Trophoblast cell (in vitro differentiated cells and primary cell): Measurements from ENCODE around the gene GSKIP.

Experiments
- DNase-seq, 2 donors: peaks; one replicate each; pipeline ENCODE4 v3.0.0-alpha.2; 2016
- H2AFZ ChIP-seq: 2 replicates; pipeline ENCODE4 v1.6.1; 2013; ENCODE audit warnings: low read length, moderate library complexity, mild to moderate bottlenecking; ENCODE audit not compliant: insufficient read depth, poor library complexity
- H2AK5ac ChIP-seq: 2 replicates; pipeline ENCODE4 v1.6.1; 2013; ENCODE audit warnings: mild to moderate bottlenecking, low read length
- H2BK120ac ChIP-seq: 2 replicates; pipeline ENCODE4 v1.6.1; 2013; ENCODE audit warnings: low read length, mild to moderate bottlenecking, moderate library complexity; ENCODE audit not compliant: insufficient read depth, poor library complexity
- H2BK12ac ChIP-seq: 2 replicates; pipeline ENCODE4 v1.6.1; 2013; ENCODE audit warnings: mild to moderate bottlenecking, low read length, moderate library complexity
- H2BK5ac ChIP-seq: 2 replicates; pipeline ENCODE4 v1.6.1; 2013; ENCODE audit warnings: low read length, low read depth, moderate library complexity, mild to moderate bottlenecking; ENCODE audit not compliant: poor library complexity
- H3K14ac ChIP-seq: 2 replicates; pipeline ENCODE4 v1.6.1; 2013; ENCODE audit warnings: mild to moderate bottlenecking, low read length
- H3K18ac ChIP-seq: 2 replicates; pipeline ENCODE4 v1.6.1; 2013; ENCODE audit warnings: mild to moderate bottlenecking, low read length
- H3K23ac ChIP-seq: 2 replicates; pipeline ENCODE4 v1.6.1; 2013; ENCODE audit warnings: low read length
- H3K27ac ChIP-seq: 2 replicates; pipeline ENCODE4 v1.5.1; 2013; ENCODE audit warnings: low read depth, mild to moderate bottlenecking, inconsistent platforms, low read length, moderate library complexity
- H3K27me3 ChIP-seq: 2 replicates; pipeline ENCODE4 v1.6.1; 2013; ENCODE audit warnings: inconsistent platforms, mild to moderate bottlenecking, low read length, moderate library complexity; ENCODE audit not compliant: insufficient read depth
- H3K36me3 ChIP-seq, 2 experiments: 1 replicate in 1 of 2; 2 replicates in 1 of 2; pipeline ENCODE4 v1.6.1; 2013; ENCODE audit warnings: low read length in 2 of 2, mild to moderate bottlenecking in 2 of 2, moderate library complexity in 1 of 2; ENCODE audit not compliant: insufficient read depth in 2 of 2, control insufficient read depth in 1 of 2
- H3K4ac ChIP-seq: 2 replicates; pipeline ENCODE4 v1.6.1; 2013; ENCODE audit warnings: low read depth, mild to moderate bottlenecking, low read length, moderate library complexity
- H3K4me1 ChIP-seq, 2 experiments: 1 replicate in 1 of 2; 2 replicates in 1 of 2; pipeline ENCODE4 v1.6.1; 2013; ENCODE audit warnings: low read length in 2 of 2, mild to moderate bottlenecking in 2 of 2, moderate library complexity in 1 of 2; ENCODE audit not compliant: insufficient read depth in 2 of 2, control insufficient read depth in 1 of 2
- H3K4me2 ChIP-seq: 2 replicates; pipeline ENCODE4 v1.6.1; 2013; ENCODE audit warnings: inconsistent platforms, mild to moderate bottlenecking, low read length, moderate library complexity
- H3K4me3 ChIP-seq: 2 replicates; pipeline ENCODE4 v1.5.1; 2013; ENCODE audit warnings: mild to moderate bottlenecking, low read depth, low read length, inconsistent platforms
- H3K79me1 ChIP-seq: one replicate; pipeline ENCODE4 v1.6.1; 2013; ENCODE audit warnings: low read length
- H3K79me2 ChIP-seq: 2 replicates; pipeline ENCODE4 v1.6.1; 2013; ENCODE audit warnings: low read length, mild to moderate bottlenecking; ENCODE audit not compliant: control insufficient read depth, insufficient read depth, poor library complexity
- H3K9ac ChIP-seq: 2 replicates; pipeline ENCODE4 v1.6.1; 2013; ENCODE audit warnings: mild to moderate bottlenecking, low read length
- H3K9me3 ChIP-seq: 2 replicates; pipeline ENCODE4 v1.6.1; 2013; ENCODE audit warnings: low read depth, mild to moderate bottlenecking, control low read depth, inconsistent platforms, low read length; ENCODE audit not compliant: insufficient read depth
- H4K12ac ChIP-seq: 2 replicates; pipeline ENCODE4 v1.6.1; 2013; ENCODE audit warnings: low read depth, mild to moderate bottlenecking, low read length, moderate library complexity
- H4K8ac ChIP-seq: 2 replicates; pipeline ENCODE4 v1.6.1; 2013; ENCODE audit warnings: low read depth, mild to moderate bottlenecking, low read length, moderate library complexity
- H4K91ac ChIP-seq: one replicate; pipeline ENCODE4 v1.6.1; 2013; ENCODE audit warnings: low read depth, mild to moderate bottlenecking, low read length, moderate library complexity
- WGBS: extraction: QIAGEN DNeasy Blood & Tissue Kit; methylation state at CpG from one replicate; pipeline ENCODE4 v1.1.7; 2013; ENCODE audit warnings: missing lambda C conversion rate; ENCODE audit not compliant: insufficient read length, insufficient coverage; ENCODE audit errors: extremely low coverage; 5-methylcytosine and 5-hydroxymethylcytosine counted together

GSKIP gene

GRCh38 chr14:96324219-96324618 lies 39.1 kb upstream of the GSKIP start:
- H3K23ac ChIP-seq = no peak overlapping the region
- no peak overlapping the region for H3K4me2 ChIP-seq
- no peak overlapping the region for H4K8ac ChIP-seq
- no peak overlapping the region for H2BK120ac ChIP-seq
- H2BK5ac ChIP-seq = no peak overlapping the region
- no peak overlapping the region for H2AK5ac ChIP-seq
- DNase-seq = no peak
- no peak overlapping the region for H3K9ac ChIP-seq
- H3K27me3 ChIP-seq = no peaks in the 10 kb centered on the region
- no peak overlapping the region for H4K91ac ChIP-seq
- H2BK12ac ChIP-seq = no peak overlapping the region
- no peak overlapping the region for H3K14ac ChIP-seq
- no peak overlapping the region for H2AFZ ChIP-seq
- H3K36me3 ChIP-seq = peaks cover 0 to 5% of the 10 kb centered on the region in 2 experiments
- no peak overlapping the region for H4K12ac ChIP-seq
- no peak overlapping the region for H3K27ac ChIP-seq
- no peaks in the 10 kb centered on the region for H3K79me2 ChIP-seq
- no peaks in the 10 kb centered on the region for H3K9me3 ChIP-seq
- no CpG with 5 or more reads among the region's 7 CpGs for WGBS
- no peaks in the 10 kb centered on the region for H3K79me1 ChIP-seq
- H3K4ac ChIP-seq = no peak overlapping the region
- H3K18ac ChIP-seq = no peak overlapping the region
- no peak overlapping the region for H3K4me3 ChIP-seq
- no peaks in the 10 kb centered on the region for H3K4me1 ChIP-seq

- no peak overlapping the region for H4K91ac ChIP-seq
Measured at GRCh38 chr14:96338551-96338950, 24.8 kb upstream of the GSKIP start.

GRCh38 chr14:96341323-96341722 lies 22.0 kb upstream of the GSKIP start:
- Histone ChIP-seq H2BK12ac (no peak overlapping the region), H2BK5ac (no peak overlapping the region), H4K12ac (no peak overlapping the region), H3K4me3 (no peak overlapping the region), H3K4ac (no peak overlapping the region), H2AK5ac (no peak overlapping the region), H3K18ac (no peak overlapping the region), H3K23ac (no peak overlapping the region), H3K9me3 (no peaks in the 10 kb centered on the region), H3K4me2 (no peak overlapping the region), H3K27ac (no peak overlapping the region), H2BK120ac (no peak overlapping the region), H3K14ac (no peak overlapping the region), H2AFZ (no peak overlapping the region), H3K4me1 (no peaks in the 10 kb centered on the region), H3K36me3 (peaks cover 2 to 4% of the 10 kb centered on the region in 2 experiments), H3K27me3 (no peaks in the 10 kb centered on the region), H4K8ac (no peak overlapping the region), H3K9ac (no peak overlapping the region), H3K79me1 (no peaks in the 10 kb centered on the region), H4K91ac (no peak overlapping the region), H3K79me2 (no peaks in the 10 kb centered on the region)
- WGBS = no CpG with 5 or more reads among the region's 3 CpGs
- no peak for DNase-seq

More at GRCh38 chr14:96338551-96338950, 24.8 kb upstream of the GSKIP start:
- H3K4me3 ChIP-seq = no peak overlapping the region
- H3K4me2 ChIP-seq = no peak overlapping the region
- no peak overlapping the region for H3K14ac ChIP-seq
- no peak overlapping the region for H3K23ac ChIP-seq
- no peak overlapping the region for H4K12ac ChIP-seq
- H4K8ac ChIP-seq = no peak overlapping the region
- no peaks in the 10 kb centered on the region for H3K27me3 ChIP-seq
- H3K79me2 ChIP-seq = no peaks in the 10 kb centered on the region
- no peaks in the 10 kb centered on the region for H3K79me1 ChIP-seq
- no peak overlapping the region for H2BK5ac ChIP-seq
- no peaks in the 10 kb centered on the region for H3K9me3 ChIP-seq
- H2BK12ac ChIP-seq = no peak overlapping the region
- H3K36me3 ChIP-seq = peaks cover 2 to 4% of the 10 kb centered on the region in 2 experiments
- no peaks in the 10 kb centered on the region for H3K4me1 ChIP-seq
- no peak overlapping the region for H2AK5ac ChIP-seq
- no CpG with 5 or more reads among the region's 1 CpG for WGBS
- H2AFZ ChIP-seq = no peak overlapping the region
- no peak overlapping the region for H3K18ac ChIP-seq
- no peak overlapping the region for H3K27ac ChIP-seq
- no peak overlapping the region for H3K9ac ChIP-seq
- H3K4ac ChIP-seq = no peak overlapping the region
- no peak for DNase-seq
- H2BK120ac ChIP-seq = no peak overlapping the region

GRCh38 chr14:96345669-96346068 lies 17.7 kb upstream of the GSKIP start:
- no peak overlapping the region for H3K23ac ChIP-seq
- H3K79me1 ChIP-seq = no peaks in the 10 kb centered on the region
- no peak overlapping the region for H2AK5ac ChIP-seq
- no peaks in the 10 kb centered on the region for H3K9me3 ChIP-seq
- no peak overlapping the region for H3K18ac ChIP-seq
- no peak for DNase-seq
- no peak overlapping the region for H4K8ac ChIP-seq
- H3K27me3 ChIP-seq = no peaks in the 10 kb centered on the region
- H3K4ac ChIP-seq = no peak overlapping the region
- no peak overlapping the region for H4K12ac ChIP-seq
- no peak overlapping the region for H3K14ac ChIP-seq
- H2BK120ac ChIP-seq = no peak overlapping the region
- H2AFZ ChIP-seq = no peak overlapping the region
- no peak overlapping the region for H3K9ac ChIP-seq
- H3K4me1 ChIP-seq = no peaks in the 10 kb centered on the region
- no peak overlapping the region for H3K27ac ChIP-seq
- H3K36me3 ChIP-seq = peaks cover under 1 to 2% of the 10 kb centered on the region in 2 experiments
- no peak overlapping the region for H3K4me3 ChIP-seq
- no peak overlapping the region for H3K4me2 ChIP-seq
- H2BK12ac ChIP-seq = no peak overlapping the region
- H3K79me2 ChIP-seq = no peaks in the 10 kb centered on the region
- no CpG with 5 or more reads among the region's 2 CpGs for WGBS
- H2BK5ac ChIP-seq = no peak overlapping the region
- H4K91ac ChIP-seq = no peak overlapping the region
